GM21737 (cell line): ENCODE data around the gene MUC6.

ENCODE experiments used
- ATAC-seq: cut with Tn5 transposase; IDR thresholded peaks from one replicate; pipeline ENCODE4 v1.9.1; 2021; ENCODE audit warnings: mild to moderate bottlenecking, moderate library complexity; ENCODE audit not compliant: unreplicated experiment

Gene MUC6

GRCh38 chr11:1051356-1052132 lies 15.0 kb upstream of the MUC6 start:
- no peak for ATAC-seq

GRCh38 chr11:1050581-1051355 lies 14.2 kb upstream of the MUC6 start:
- ATAC-seq: no peak

- no peak for ATAC-seq
Measured at GRCh38 chr11:1049911-1050580, 13.5 kb upstream of the MUC6 start.

- ATAC-seq: no peak
Measured at GRCh38 chr11:1049431-1049891, 12.9 kb upstream of the MUC6 start.

- no peak for ATAC-seq
Measured at GRCh38 chr11:1049071-1049405, 12.5 kb upstream of the MUC6 start.

- ATAC-seq: no peak
Measured at GRCh38 chr11:1048375-1049070, 12.0 kb upstream of the MUC6 start.

- ATAC-seq: no peak
Measured at GRCh38 chr11:1047595-1048156, 11.2 kb upstream of the MUC6 start.

GRCh38 chr11:1044160-1044559 lies 7.6 kb upstream of the MUC6 start:
- ATAC-seq: no peak

- ATAC-seq: no peak
Measured at GRCh38 chr11:1043563-1044096, 7.1 kb upstream of the MUC6 start.

- ATAC-seq: no peak
Measured at GRCh38 chr11:1042626-1043562, 6.4 kb upstream of the MUC6 start.

GRCh38 chr11:1041936-1042608 lies 5.6 kb upstream of the MUC6 start:
- no peak for ATAC-seq

- ATAC-seq: no peak
Measured at GRCh38 chr11:1041471-1041870, 5.0 kb upstream of the MUC6 start.

- no peak for ATAC-seq
Measured at GRCh38 chr11:1041149-1041467, 4.6 kb upstream of the MUC6 start.

GRCh38 chr11:1040428-1041148 lies 4.1 kb upstream of the MUC6 start:
- no peak for ATAC-seq

- no peak for ATAC-seq
Measured at GRCh38 chr11:1039481-1040427, 3.2 kb upstream of the MUC6 start.

- ATAC-seq: no peak
Measured at GRCh38 chr11:1038921-1039320, 2.4 kb upstream of the MUC6 start.

GRCh38 chr11:1038361-1038760 lies 1.8 kb upstream of the MUC6 start:
- no peak for ATAC-seq
